Activated CD8-positive, alpha-beta memory T cell treated with anti-CD3 and anti-CD28 coated beads, Interleukin-2, amount 10 ng/mL, durations not matched to agents 7 days and 5 days (primary cell): ENCODE results near the gene SLC9A5. TPM values are rescaled to one million over a fixed set of nuclear protein-coding genes. Genes with fewer than 3 reads are reported as not detected.
A peak's percentile ranks its signal among the peaks of the same experiment; 100 is the strongest.

ENCODE experiments used
- ATAC-seq: fragments of 150-1000 bp; cut with Tn5 transposase; one replicate; pipeline ENCODE4 v1.10.0; 2021; ENCODE audit warnings: moderate library complexity
- CTCF ChIA-PET: fragments of 350-600 bp; sonication (Branson Sonifier 250); formaldehyde crosslinking; loops from one replicate; lab custom pipeline; 2021; ENCODE audit warnings: antibody characterized with exemption; lab: Charles Lee
- DNase-seq: peaks from one replicate; pipeline ENCODE4 v3.0.0-alpha.2; 2020
- H3K27ac Mint-ChIP-seq: one replicate; pipeline ENCODE4 v1.8.0; 2021; ENCODE audit warnings: mild to moderate bottlenecking, mixed read lengths
- H3K27me3 Mint-ChIP-seq: one replicate; pipeline ENCODE4 v1.8.0; 2021; ENCODE audit warnings: mixed read lengths
- H3K36me3 Mint-ChIP-seq: one replicate; pipeline ENCODE4 v1.8.0; 2021; ENCODE audit warnings: mild to moderate bottlenecking, mixed read lengths
- H3K4me1 Mint-ChIP-seq: one replicate; pipeline ENCODE4 v1.8.0; 2021; ENCODE audit warnings: mixed read lengths
- H3K4me3 Mint-ChIP-seq: one replicate; pipeline ENCODE4 v1.8.0; 2021; ENCODE audit warnings: mild to moderate bottlenecking, moderate library complexity, mixed read lengths
- H3K9me3 Mint-ChIP-seq: one replicate; pipeline ENCODE4 v1.8.0; 2022; ENCODE audit warnings: low read depth, mixed read lengths
- total RNA-seq, 2 experiments: library from RNA; stranded (reverse); gene quantifications; one replicate each; pipeline ENCODE4 v1.2.3, GENCODE V29; 2021

SLC9A5 gene
- total RNA-seq, 2 experiments from 2014 or later, result 5.4 to 6.2 TPM

GRCh38 chr16:67207249-67208091, 41.3 kb upstream of the SLC9A5 start:
- no peak overlapping the region for H3K4me3 Mint-ChIP-seq
- no peak overlapping the region for H3K27ac Mint-ChIP-seq

DNA sequence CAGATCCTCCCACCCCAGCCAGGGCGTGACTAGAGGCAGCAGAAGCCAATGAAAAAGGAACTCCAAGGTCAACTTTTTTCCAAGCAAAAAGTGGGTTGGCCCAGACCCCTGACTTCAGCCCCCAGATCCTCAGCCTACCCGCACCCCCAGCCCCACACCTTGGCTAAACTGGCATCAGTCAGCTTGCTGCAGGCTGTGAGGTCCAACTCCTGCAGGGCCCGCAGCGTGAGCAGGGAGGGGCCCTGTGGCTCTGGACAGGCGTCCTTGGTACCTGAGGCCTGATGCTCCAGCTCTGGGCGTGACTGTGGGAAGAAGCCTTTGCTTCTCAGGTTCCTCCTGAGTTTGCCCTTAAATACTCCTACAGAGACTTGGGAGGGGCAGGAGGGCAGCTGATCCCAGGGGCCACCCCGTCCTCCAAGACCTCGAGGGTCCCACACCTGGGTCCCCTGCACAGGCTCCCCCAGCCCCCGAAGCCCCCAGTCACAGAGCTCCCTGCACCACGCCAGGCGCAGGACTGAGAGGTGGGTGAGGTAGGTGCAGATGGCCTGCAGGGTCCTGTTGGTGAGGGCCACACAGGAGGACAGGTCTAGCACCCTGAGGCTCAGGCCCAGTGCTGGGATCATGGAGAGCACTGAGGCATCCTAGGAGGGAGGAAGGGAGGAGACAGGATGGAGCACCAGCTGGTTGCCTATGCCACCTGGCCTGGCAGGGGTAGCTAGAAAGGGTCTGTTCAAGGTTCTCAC, 40.5 kb upstream of the SLC9A5 start:
- DNase-seq (no peak), ATAC-seq (no peak)
- CTCF ChIA-PET, result interaction anchor here (1.8 kb wide), 1 partner anchor 10 kb away, joined by 9 read pairs; the partner anchor contains the start of gene ELMO3
- no peak overlapping the region for H3K4me3 Mint-ChIP-seq
- no peaks in the 10 kb centered on the region for H3K27me3 Mint-ChIP-seq
- no peaks in the 10 kb centered on the region for H3K36me3 Mint-ChIP-seq
- H3K4me1 Mint-ChIP-seq, result no peaks in the 10 kb centered on the region
- H3K27ac Mint-ChIP-seq, result no peak overlapping the region
- no peaks in the 10 kb centered on the region for H3K9me3 Mint-ChIP-seq

More at GRCh38 chr16:67207249-67208091, 41.3 kb upstream of the SLC9A5 start:
- H3K9me3 Mint-ChIP-seq, result no peaks in the 10 kb centered on the region
- H3K36me3 Mint-ChIP-seq, result no peaks in the 10 kb centered on the region
- no peaks in the 10 kb centered on the region for H3K27me3 Mint-ChIP-seq
- CTCF ChIA-PET, result interaction anchor here (0.6 to 1.8 kb wide), 2 partner anchors 9 to 11 kb away, joined by 3 to 9 read pairs; partner anchors contain the start of gene ELMO3
- H3K4me1 Mint-ChIP-seq, result no peaks in the 10 kb centered on the region
- ATAC-seq (no peak), DNase-seq (no peak)

DNA sequence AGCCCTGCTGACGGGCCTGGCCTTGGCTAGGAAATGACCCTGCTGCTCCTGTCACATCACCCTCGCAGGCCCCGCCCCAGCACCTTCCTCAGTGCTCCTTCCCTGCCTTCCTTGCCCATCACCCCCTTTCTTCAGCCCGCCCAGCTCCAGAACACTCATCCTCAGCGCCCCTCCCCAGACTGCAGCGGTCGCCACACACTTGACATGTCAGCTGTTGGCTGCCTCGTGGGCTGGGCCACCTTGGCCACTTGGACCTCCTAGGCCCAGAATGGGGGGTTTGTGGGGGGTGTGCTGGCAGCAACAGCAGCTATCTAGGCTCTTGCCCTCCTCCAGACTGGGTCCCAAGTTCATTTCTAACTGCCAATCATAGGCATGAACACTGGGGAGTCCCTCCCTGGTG, 39.2 kb upstream of the SLC9A5 start:
- no peak overlapping the region for H3K4me3 Mint-ChIP-seq
- H3K4me1 Mint-ChIP-seq, result no peaks in the 10 kb centered on the region
- no peak for ATAC-seq
- no peaks in the 10 kb centered on the region for H3K36me3 Mint-ChIP-seq
- CTCF ChIA-PET, result interaction anchor here (1.0 kb wide), 1 partner anchor 38 kb away, joined by 3 read pairs; the partner anchor contains the start of gene FHOD1
- no peak for DNase-seq
- no peaks in the 10 kb centered on the region for H3K9me3 Mint-ChIP-seq
- no peak overlapping the region for H3K27ac Mint-ChIP-seq
- no peaks in the 10 kb centered on the region for H3K27me3 Mint-ChIP-seq

DNA sequence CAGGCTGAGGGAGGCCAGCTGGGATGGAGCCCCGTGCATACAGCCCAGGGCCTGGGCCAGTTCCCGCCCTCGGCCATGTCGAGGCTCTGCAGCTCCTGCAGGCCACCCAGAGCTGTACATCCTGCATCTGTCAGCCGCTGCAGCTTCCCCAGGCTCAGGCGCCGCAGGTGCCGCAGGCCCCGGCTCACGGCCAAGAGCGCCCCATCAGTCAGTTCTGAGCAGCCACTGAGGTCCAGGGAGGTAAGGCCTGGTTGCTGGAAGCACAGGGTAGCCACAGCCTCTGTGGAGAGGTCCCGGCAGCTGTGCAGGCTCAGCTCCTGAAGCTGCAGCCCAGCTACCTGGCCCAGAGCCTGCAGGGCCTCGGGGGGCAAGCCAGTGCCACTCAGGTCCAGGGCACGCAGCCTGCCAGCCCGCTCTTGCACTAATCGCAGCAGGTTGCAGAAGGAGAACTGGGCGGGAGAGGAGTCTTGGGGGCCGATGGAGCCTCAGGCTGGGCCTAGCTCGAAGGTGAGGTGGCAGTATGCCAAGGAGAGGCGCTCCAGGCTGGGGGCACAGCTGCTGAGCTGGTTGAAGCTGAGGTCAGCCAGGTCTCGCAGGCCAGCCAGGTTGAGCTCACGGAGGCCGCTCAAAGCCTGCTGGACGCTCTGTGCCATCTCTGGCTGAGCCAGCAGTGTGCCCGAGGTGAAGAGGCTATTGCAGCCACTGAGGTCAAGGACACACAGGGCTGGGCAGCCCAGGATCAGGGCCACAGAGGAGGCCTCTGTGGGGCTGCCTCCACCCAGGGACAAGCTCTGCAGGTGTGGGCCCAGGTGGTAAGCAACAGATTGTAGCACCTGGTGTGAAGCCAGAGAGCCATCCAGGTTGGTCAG, 38.5 kb upstream of the SLC9A5 start:
- Mint-ChIP-seq H3K27me3 (no peaks in the 10 kb centered on the region), H3K36me3 (no peaks in the 10 kb centered on the region), H3K27ac (no peak overlapping the region), H3K9me3 (no peaks in the 10 kb centered on the region), H3K4me1 (no peaks in the 10 kb centered on the region), H3K4me3 (no peak overlapping the region)
- no peak for DNase-seq
- CTCF ChIA-PET, result interaction anchor here (0.8 to 1.0 kb wide), 2 partner anchors 13 to 37 kb away, joined by 3 read pairs; partner anchors contain the start of gene FHOD1
- ATAC-seq, result no peak

DNA sequence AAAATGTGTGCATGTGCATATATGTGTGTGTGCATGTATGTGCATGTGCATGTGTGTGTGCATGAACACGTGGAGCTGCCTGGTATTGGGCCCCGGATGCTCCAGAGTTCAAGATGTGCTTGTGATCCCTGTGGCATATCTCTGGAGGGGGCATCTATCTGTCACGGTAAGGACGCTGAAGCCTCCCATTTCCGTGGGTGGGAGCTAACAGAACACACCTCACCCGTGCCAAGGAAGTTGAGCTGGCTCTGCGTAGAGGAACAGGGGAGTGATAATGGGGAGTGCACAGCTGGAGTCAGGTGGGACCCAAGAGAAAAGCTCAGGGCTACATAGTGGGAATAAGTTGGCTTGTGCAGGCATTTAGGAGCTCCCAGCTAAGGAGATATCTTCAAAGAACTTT, 37.1 kb upstream of the SLC9A5 start:
- Mint-ChIP-seq H3K4me3 (no peak overlapping the region), H3K27me3 (no peaks in the 10 kb centered on the region), H3K4me1 (no peaks in the 10 kb centered on the region), H3K36me3 (no peaks in the 10 kb centered on the region), H3K27ac (no peak overlapping the region), H3K9me3 (no peaks in the 10 kb centered on the region)
- ATAC-seq (no peak), DNase-seq (no peak)
- CTCF ChIA-PET, result interaction anchor here (0.8 to 1.3 kb wide), 2 partner anchors 12 to 67 kb away, joined by 3 to 4 read pairs; no protein-coding TSS in a partner anchor

DNA sequence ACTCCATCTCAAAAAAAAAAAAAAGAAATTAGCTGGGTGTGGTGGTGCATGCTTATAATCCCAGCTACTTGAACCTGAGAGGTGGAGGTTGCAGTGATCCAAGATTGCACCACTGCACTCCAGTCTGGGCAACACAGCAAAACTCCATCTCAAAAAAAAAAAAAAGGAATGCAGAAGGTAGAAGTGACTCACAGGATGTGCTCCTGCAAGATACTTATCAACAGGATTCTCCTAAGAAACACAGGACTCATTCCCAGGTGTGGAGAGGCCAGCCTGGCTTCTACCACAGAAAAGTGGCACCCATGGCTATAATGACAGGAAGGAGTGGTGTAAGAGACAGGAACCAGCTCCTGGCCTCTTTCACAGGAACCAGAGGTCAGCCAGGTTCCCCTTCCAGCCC, 36.0 kb upstream of the SLC9A5 start:
- Mint-ChIP-seq H3K27me3 (no peaks in the 10 kb centered on the region), H3K36me3 (no peaks in the 10 kb centered on the region), H3K4me1 (no peaks in the 10 kb centered on the region), H3K27ac (no peak overlapping the region), H3K9me3 (no peaks in the 10 kb centered on the region), H3K4me3 (no peak overlapping the region)
- CTCF ChIA-PET, result interaction anchor here (1.1 kb wide), 1 partner anchor 603 kb away, joined by 3 read pairs; no protein-coding TSS in a partner anchor
- DNase-seq (no peak), ATAC-seq (no peak)

DNA sequence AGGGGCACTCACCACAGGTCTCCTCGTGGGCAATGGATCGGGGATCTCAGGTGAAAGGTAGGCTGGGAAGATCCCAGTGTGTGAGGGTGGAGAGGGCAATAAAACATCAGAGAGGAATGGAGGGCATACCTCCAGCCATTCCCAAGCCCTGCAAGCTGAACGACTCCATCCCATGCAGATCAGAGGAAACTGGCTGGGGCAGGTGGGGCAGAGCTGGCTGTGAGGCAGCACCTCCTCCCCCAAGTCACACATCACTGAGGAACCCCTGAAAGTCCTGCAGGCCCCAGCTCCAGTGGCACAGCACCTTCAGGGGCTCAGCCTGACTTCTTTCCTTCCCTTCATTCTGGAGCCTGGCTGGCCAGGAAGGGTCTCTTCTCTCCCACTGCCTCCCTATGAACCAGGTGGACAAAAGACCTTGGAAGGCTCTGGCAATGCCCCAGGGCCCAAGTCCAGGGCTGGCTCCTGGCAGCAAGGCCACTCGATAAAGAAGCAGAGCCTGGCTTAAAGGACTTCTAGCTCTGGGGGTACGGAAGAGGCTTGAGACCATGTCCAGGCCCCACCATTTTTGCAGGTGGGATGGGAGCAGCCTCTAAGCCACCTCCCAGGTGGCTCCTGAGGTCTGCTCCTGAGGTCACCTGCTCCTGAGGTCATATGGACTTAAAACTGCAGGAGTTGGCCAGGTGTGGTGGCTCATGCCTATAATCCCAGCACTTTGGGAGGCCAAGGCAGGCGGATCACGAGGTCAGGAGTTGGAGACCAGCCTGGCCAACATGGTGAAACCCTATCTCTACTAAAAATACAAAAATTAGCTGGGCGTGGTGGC, 35.4 kb upstream of the SLC9A5 start:
- no peak for ATAC-seq
- Mint-ChIP-seq H3K4me3 (no peak overlapping the region), H3K9me3 (no peaks in the 10 kb centered on the region), H3K4me1 (no peaks in the 10 kb centered on the region), H3K27ac (no peak overlapping the region), H3K27me3 (no peaks in the 10 kb centered on the region), H3K36me3 (no peaks in the 10 kb centered on the region)
- CTCF ChIA-PET, result interaction anchor here (1.1 kb wide), 1 partner anchor 603 kb away, joined by 3 read pairs; no protein-coding TSS in a partner anchor
- DNase-seq, result no peak

GRCh38 chr16:67215706-67216105, 33.1 kb upstream of the SLC9A5 start:
- Mint-ChIP-seq H3K4me1 (no peaks in the 10 kb centered on the region), H3K36me3 (no peaks in the 10 kb centered on the region), H3K27me3 (no peaks in the 10 kb centered on the region), H3K27ac (no peak overlapping the region), H3K4me3 (no peak overlapping the region), H3K9me3 (no peaks in the 10 kb centered on the region)
- CTCF ChIA-PET, result no interaction called here
- DNase-seq, result no peak
- no peak for ATAC-seq

- Mint-ChIP-seq H3K4me1 (no peaks in the 10 kb centered on the region), H3K4me3 (no peak overlapping the region), H3K27me3 (no peaks in the 10 kb centered on the region), H3K27ac (no peak overlapping the region), H3K9me3 (no peaks in the 10 kb centered on the region), H3K36me3 (no peaks in the 10 kb centered on the region)
- DNase-seq, result no peak
- CTCF ChIA-PET, result interaction anchor here (1.5 kb wide), 1 partner anchor 10 kb away, joined by 3 read pairs; the partner anchor contains the start of gene TMEM208
- no peak for ATAC-seq
These were observed 31.9 kb upstream of the SLC9A5 start for GRCh38 chr16:67216612-67217490.

DNA sequence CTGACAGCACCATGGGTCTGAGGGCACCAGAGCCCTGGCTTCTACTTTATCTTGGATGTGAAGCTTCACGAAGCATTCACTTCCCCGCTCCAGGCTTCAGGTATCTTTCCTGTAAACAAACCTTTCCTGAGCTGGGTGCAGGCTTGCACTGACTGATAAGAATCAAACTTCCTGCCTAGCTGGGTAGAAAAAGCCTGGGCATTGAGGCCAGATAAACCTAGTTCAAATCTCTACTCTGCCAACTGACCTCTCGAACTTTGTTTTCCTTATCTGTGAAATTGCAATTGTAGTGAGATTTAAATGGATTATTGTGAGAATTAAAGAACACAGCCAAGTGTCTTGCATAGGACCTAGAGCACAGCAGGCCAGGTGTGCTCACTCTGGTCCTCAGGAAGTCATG, 24.8 kb upstream of the SLC9A5 start:
- H3K36me3 Mint-ChIP-seq, result peaks cover 3% of the 10 kb centered on the region
- H3K4me1 Mint-ChIP-seq, result peaks cover 50% of the 10 kb centered on the region
- ATAC-seq, result no peak
- DNase-seq, result no peak
- CTCF ChIA-PET, result interaction anchor here (1.0 to 1.5 kb wide), 4 partner anchors 12 to 69 kb away, joined by 3 to 4 read pairs (median 4); no protein-coding TSS in a partner anchor
- H3K4me3 Mint-ChIP-seq, result no peak overlapping the region
- H3K27ac Mint-ChIP-seq, result peak overlapping the region; percentile 13
- H3K27me3 Mint-ChIP-seq, result no peaks in the 10 kb centered on the region
- H3K9me3 Mint-ChIP-seq, result no peaks in the 10 kb centered on the region

DNA sequence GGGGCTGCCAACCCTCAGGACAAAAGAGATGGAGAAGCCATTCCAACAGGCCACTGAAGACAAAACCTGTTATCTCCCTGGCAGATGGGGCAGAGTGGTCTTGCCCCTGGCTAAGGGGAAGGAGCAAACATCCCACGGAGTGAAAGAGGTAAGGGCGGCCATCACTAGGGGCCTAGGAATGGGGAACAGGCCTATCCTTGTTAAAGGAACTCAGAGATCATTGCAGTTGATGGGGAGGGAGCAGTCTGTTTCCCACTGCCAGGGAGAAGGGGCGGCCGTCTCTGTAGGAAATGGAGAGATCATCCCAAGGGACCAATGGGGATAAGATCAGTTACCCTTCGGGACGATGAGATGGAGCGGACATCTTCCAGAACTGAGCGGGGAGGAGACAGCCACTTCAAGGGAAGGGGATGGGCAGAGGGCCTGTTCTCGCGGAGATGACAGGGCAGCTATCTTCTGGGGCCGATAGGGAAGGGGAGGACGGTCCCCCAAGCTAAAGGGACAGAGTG, 22.4 kb upstream of the SLC9A5 start:
- CTCF ChIA-PET, result interaction anchor here (0.8 to 3.2 kb wide), 19 partner anchors 8 to 279 kb away, joined by 3 to 41 read pairs (median 3); partner anchors contain the start of genes ATP6V0D1, E2F4, FBXL8 and FHOD1
- Mint-ChIP-seq H3K36me3 (peaks cover 18% of the 10 kb centered on the region), H3K27me3 (no peaks in the 10 kb centered on the region), H3K27ac (peak overlapping the region; percentile 96), H3K9me3 (no peaks in the 10 kb centered on the region), H3K4me3 (peak overlapping the region; percentile 98), H3K4me1 (peaks cover 50% of the 10 kb centered on the region)
- ATAC-seq, result no peak
- DNase-seq, result no peak
